Type B pancreatic cell (in vitro differentiated cells): ENCODE data around the gene SURF4. TPM values are rescaled to one million over a fixed set of nuclear protein-coding genes. Genes with fewer than 3 reads are reported as not detected.
"Not testable (repeated sequence)": the region's sequence is repeated elsewhere in the genome, so short reads cannot be mapped to it uniquely, and the experiment has no call there.

Source experiments
- DNase-seq: peaks from one replicate; pipeline ENCODE4 v3.0.0; 2021; ENCODE audit warnings: mixed read lengths; ENCODE audit not compliant: unreplicated experiment; ENCODE audit errors: extremely low spot score
- H3K27ac Mint-ChIP-seq: 2 replicates; pipeline ENCODE4 v1.8.0; 2021; ENCODE audit warnings: mild to moderate bottlenecking, mixed read lengths
- H3K27me3 Mint-ChIP-seq: 2 replicates; pipeline ENCODE4 v1.8.0; 2021; ENCODE audit warnings: mixed read lengths
- H3K36me3 Mint-ChIP-seq: 2 replicates; pipeline ENCODE4 v1.8.0; 2021; ENCODE audit warnings: mixed read lengths
- H3K4me1 Mint-ChIP-seq: one replicate; pipeline ENCODE4 v1.8.0; 2021; ENCODE audit warnings: mixed read lengths; ENCODE audit not compliant: unreplicated experiment
- H3K4me3 Mint-ChIP-seq: 2 replicates; pipeline ENCODE4 v1.8.0; 2021; ENCODE audit warnings: mild to moderate bottlenecking, mixed read lengths
- H3K9me3 Mint-ChIP-seq: 2 replicates; pipeline ENCODE4 v1.8.0; 2021; ENCODE audit warnings: mixed read lengths
- CTCF ChIP-seq: fragments of 200-600 bp; sonication (generic); conservative IDR thresholded peaks from 2 replicates; pipeline ENCODE4 v1.5.0; 2021; ENCODE audit warnings: antibody characterized with exemption, mild to moderate bottlenecking
- total RNA-seq: library from RNA; stranded (reverse); gene quantifications from 2 replicates; pipeline ENCODE4 v1.2.1, GENCODE V29; 2021; ENCODE audit warnings: low replicate concordance

The SURF4 gene
- total RNA-seq, 1 donor from 2014 or later = 173 TPM

DNA sequence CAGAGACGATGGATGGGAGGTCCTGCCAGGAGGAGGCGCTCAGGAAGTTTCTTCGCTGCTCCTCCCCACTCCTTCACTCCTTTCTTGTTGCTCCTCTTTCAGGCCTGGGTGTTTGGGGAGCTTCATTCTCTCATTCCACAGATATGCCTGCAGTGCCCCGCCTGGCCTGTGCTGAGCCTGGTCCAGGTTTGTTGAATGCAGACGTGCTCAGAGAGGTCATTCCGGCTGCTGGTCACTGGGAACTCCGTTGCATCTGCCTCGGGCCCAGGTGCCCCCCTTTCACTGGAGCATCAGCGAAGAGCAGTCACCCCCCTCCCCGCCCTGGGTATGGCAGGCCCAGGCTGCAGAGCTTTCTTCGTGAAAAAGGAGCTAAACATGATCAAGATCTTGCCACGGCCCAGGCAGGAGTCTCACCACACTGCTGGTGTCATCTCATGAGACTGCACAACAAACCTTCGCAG, 55.4 kb downstream of the SURF4 start:
- Mint-ChIP-seq H3K4me1 (no peaks in the 10 kb centered on the region), H3K27me3 (peaks cover 9% of the 10 kb centered on the region), H3K9me3 (peaks cover 5% of the 10 kb centered on the region), H3K27ac (no peak overlapping the region), H3K36me3 (no peaks in the 10 kb centered on the region), H3K4me3 (no peak overlapping the region)
- TF ChIP-seq CTCF = no peak
- DNase-seq = no peak

- not testable (repeated sequence) for H3K9me3 Mint-ChIP-seq, H3K4me3 Mint-ChIP-seq, DNase-seq, H3K27ac Mint-ChIP-seq, H3K4me1 Mint-ChIP-seq, H3K27me3 Mint-ChIP-seq, H3K36me3 Mint-ChIP-seq
These were observed 58.3 kb downstream of the SURF4 start for GRCh38 chr9:133317551-133317950.

DNA sequence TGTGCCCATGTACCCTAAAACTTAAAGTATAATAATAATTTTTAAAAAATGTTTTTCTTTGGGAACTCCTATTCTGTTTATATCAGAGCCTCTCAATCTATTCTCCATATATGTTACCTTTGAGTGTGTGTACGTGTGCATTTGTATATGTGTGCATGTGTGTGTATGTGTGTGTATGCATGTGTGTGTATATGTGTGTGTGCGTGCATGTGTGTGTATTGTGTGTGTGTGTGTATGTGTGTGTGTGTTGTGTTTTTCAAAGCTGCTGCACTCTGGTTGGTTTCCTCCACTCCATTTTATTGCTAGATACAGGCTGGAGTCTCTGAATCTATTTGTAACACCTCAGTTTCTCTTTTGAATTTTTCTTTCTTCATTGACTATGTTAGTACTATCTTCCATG, 59.9 kb downstream of the SURF4 start:
- Mint-ChIP-seq H3K4me3 (no peak overlapping the region), H3K9me3 (no peaks in the 10 kb centered on the region), H3K4me1 (no peaks in the 10 kb centered on the region), H3K27ac (no peak overlapping the region), H3K27me3 (peaks cover 9% of the 10 kb centered on the region), H3K36me3 (no peaks in the 10 kb centered on the region)
- TF ChIP-seq CTCF = no peak
- no peak for DNase-seq

Other genes with a start within 250 kb of the SURF4 start
- 21.0 and 54.9 TPM in 2 replicates for gene GBGT1, start 212.1 kb downstream of the SURF4 start, total RNA-seq
- gene OBP2B, start 166.8 kb downstream of the SURF4 start, total RNA-seq = not detected in 2 replicates
- gene ABO, start 100.9 kb downstream of the SURF4 start, total RNA-seq = 3.7 and 5.6 TPM in 2 replicates
- gene SURF6, start 39.9 kb downstream of the SURF4 start, total RNA-seq = 24.9 and 26.5 TPM in 2 replicates
- gene MED22, start 27.9 kb downstream of the SURF4 start, total RNA-seq = 34.0 and 38.2 TPM in 2 replicates
- 2,442 and 2,715 TPM in 2 replicates for gene RPL7A, start 27.8 kb downstream of the SURF4 start, total RNA-seq
- gene SURF1, start 19.6 kb downstream of the SURF4 start, total RNA-seq = 40.8 and 46.9 TPM in 2 replicates
- gene SURF2, start 19.5 kb downstream of the SURF4 start, total RNA-seq = 21.3 and 23.5 TPM in 2 replicates
- gene STKLD1, start 306 bp upstream of the SURF4 start, total RNA-seq = 1.00 and 3.9 TPM in 2 replicates
- 26.5 and 28.9 TPM in 2 replicates for gene REXO4, start 42.0 kb upstream of the SURF4 start, total RNA-seq
- 4.4 and 12.9 TPM in 2 replicates for gene ADAMTS13, start 46.3 kb upstream of the SURF4 start, total RNA-seq
- gene CACFD1, start 83.9 kb upstream of the SURF4 start, total RNA-seq = 45.6 and 51.9 TPM in 2 replicates
- 8.2 and 9.7 TPM in 2 replicates for gene SLC2A6, start 103.0 kb upstream of the SURF4 start, total RNA-seq
- not detected in 2 replicates for gene MYMK, start 148.9 kb upstream of the SURF4 start, total RNA-seq
- gene ADAMTSL2, start 158.6 kb upstream of the SURF4 start, total RNA-seq = 0.57 and 0.65 TPM in 2 replicates
- gene FAM163B, start 233.3 kb upstream of the SURF4 start, total RNA-seq = not detected in 2 replicates